Karpas-422 (cell line): ENCODE measurements around the gene SKIC2. TPM values are rescaled to one million over a fixed set of nuclear protein-coding genes. Genes with fewer than 3 reads are reported as not detected.
"Not testable (repeated sequence)": the region's sequence is repeated elsewhere in the genome, so short reads cannot be mapped to it uniquely, and the experiment has no call there.

Source experiments
- DNase-seq: peaks from one replicate; pipeline ENCODE4 v3.0.0-alpha.2; 2015
- H2AFZ ChIP-seq: fragments of 200-600 bp; sonication (generic); 2 replicates; pipeline ENCODE4 v1.6.1; 2014; ENCODE audit warnings: antibody characterized with exemption, low read length, mixed read lengths
- H3K27ac ChIP-seq: fragments of 200-600 bp; sonication (generic); 2 replicates; pipeline ENCODE4 v1.5.1; 2014; ENCODE audit warnings: mild to moderate bottlenecking, low read length, moderate library complexity
- H3K27me3 ChIP-seq: fragments of 200-600 bp; sonication (generic); 2 replicates; pipeline ENCODE4 v1.6.1; 2014; ENCODE audit warnings: low read length, mixed read lengths
- H3K36me3 ChIP-seq: fragments of 200-600 bp; sonication (generic); 2 replicates; pipeline ENCODE4 v1.6.1; 2014; ENCODE audit warnings: low read length, mixed read lengths; ENCODE audit not compliant: insufficient read depth
- H3K4me1 ChIP-seq: fragments of 200-600 bp; sonication (generic); 2 replicates; pipeline ENCODE4 v1.6.1; 2014; ENCODE audit warnings: mild to moderate bottlenecking, low read length, mixed read lengths
- H3K4me2 ChIP-seq: fragments of 200-600 bp; sonication (generic); 2 replicates; pipeline ENCODE4 v1.6.1; 2014; ENCODE audit warnings: low read length, low read depth, mild to moderate bottlenecking; ENCODE audit not compliant: poor library complexity, severe bottlenecking
- H3K4me3 ChIP-seq: fragments of 200-600 bp; sonication (generic); 2 replicates; pipeline ENCODE4 v1.5.1; 2014; ENCODE audit warnings: mild to moderate bottlenecking, antibody characterized with exemption, low read length, mixed read lengths
- H3K79me2 ChIP-seq: fragments of 200-600 bp; sonication (generic); 2 replicates; pipeline ENCODE4 v1.6.1; 2014; ENCODE audit warnings: mild to moderate bottlenecking, low read length, mixed read lengths
- H3K9ac ChIP-seq: fragments of 200-600 bp; sonication (generic); 2 replicates; pipeline ENCODE4 v1.6.0; 2014; ENCODE audit warnings: low read length
- H3K9me2 ChIP-seq: fragments of 200-600 bp; sonication (generic), shearing (Covaris generic); replicated peaks from 2 replicates; pipeline ENCODE4 v1.6.0; 2014; ENCODE audit warnings: mild to moderate bottlenecking, low read length, moderate library complexity; ENCODE audit not compliant: insufficient read depth
- H3K9me3 ChIP-seq: fragments of 300-700, 200-600 bp; sonication (generic); 2 replicates; pipeline ENCODE4 v1.6.1; 2014; ENCODE audit warnings: low read length, mixed read lengths
- H4K20me1 ChIP-seq: fragments of 200-600 bp; sonication (generic); 2 replicates; pipeline ENCODE4 v1.6.1; 2014; ENCODE audit warnings: mild to moderate bottlenecking, antibody characterized with exemption, low read length, low read depth; ENCODE audit not compliant: insufficient read depth
- total RNA-seq: library from RNA; depleted of rRNA; stranded (reverse); fragments of >200 nt; shearing (Covaris generic); gene quantifications from 2 replicates; pipeline ENCODE4 v1.2.3, GENCODE V29; 2014; ENCODE audit warnings: low replicate concordance

SKIC2 gene
- total RNA-seq, 1 experiment from 2014 or later = 43.7 TPM

- not testable (repeated sequence) for H3K9ac ChIP-seq, H3K27ac ChIP-seq, H3K9me3 ChIP-seq, DNase-seq, H3K27me3 ChIP-seq, H3K9me2 ChIP-seq, H3K4me2 ChIP-seq, H3K4me1 ChIP-seq, H3K4me3 ChIP-seq, H4K20me1 ChIP-seq, H3K79me2 ChIP-seq, H2AFZ ChIP-seq, H3K36me3 ChIP-seq
Measured at GRCh38 chr6:31994421-31994820, 35.4 kb downstream of the SKIC2 start.

GRCh38 chr6:31996385-31996784, 37.4 kb downstream of the SKIC2 start:
- not testable (repeated sequence) for H3K4me2 ChIP-seq, H2AFZ ChIP-seq, H3K79me2 ChIP-seq, H3K9me3 ChIP-seq, H3K36me3 ChIP-seq, H4K20me1 ChIP-seq, DNase-seq, H3K27me3 ChIP-seq, H3K4me1 ChIP-seq, H3K4me3 ChIP-seq, H3K27ac ChIP-seq, H3K9ac ChIP-seq, H3K9me2 ChIP-seq

GRCh38 chr6:32002546-32003268, 43.7 kb downstream of the SKIC2 start:
- H3K27me3 ChIP-seq, H3K4me3 ChIP-seq, H2AFZ ChIP-seq, DNase-seq, H3K4me1 ChIP-seq, H3K27ac ChIP-seq, H4K20me1 ChIP-seq, H3K9ac ChIP-seq, H3K79me2 ChIP-seq, H3K4me2 ChIP-seq, H3K9me2 ChIP-seq, H3K9me3 ChIP-seq, H3K36me3 ChIP-seq: not testable (repeated sequence)

- not testable (repeated sequence) for H3K4me3 ChIP-seq, H3K27me3 ChIP-seq, DNase-seq, H3K9ac ChIP-seq, H3K36me3 ChIP-seq, H3K4me2 ChIP-seq, H2AFZ ChIP-seq, H3K9me3 ChIP-seq, H3K4me1 ChIP-seq, H3K79me2 ChIP-seq, H3K9me2 ChIP-seq, H3K27ac ChIP-seq, H4K20me1 ChIP-seq
Measured at GRCh38 chr6:32003301-32003700, 44.3 kb downstream of the SKIC2 start.

- not testable (repeated sequence) for H3K9me3 ChIP-seq, DNase-seq, H3K79me2 ChIP-seq, H3K4me3 ChIP-seq, H3K9me2 ChIP-seq, H3K4me2 ChIP-seq, H3K36me3 ChIP-seq, H4K20me1 ChIP-seq, H3K4me1 ChIP-seq, H3K9ac ChIP-seq, H3K27me3 ChIP-seq, H2AFZ ChIP-seq, H3K27ac ChIP-seq
Measured at GRCh38 chr6:32004393-32004792, 45.4 kb downstream of the SKIC2 start.

GRCh38 chr6:32004864-32005537, 46.0 kb downstream of the SKIC2 start:
- H2AFZ ChIP-seq, H3K27ac ChIP-seq, H3K4me3 ChIP-seq, H3K4me2 ChIP-seq, H3K79me2 ChIP-seq, H4K20me1 ChIP-seq, H3K9ac ChIP-seq, H3K36me3 ChIP-seq, H3K27me3 ChIP-seq, H3K9me2 ChIP-seq, H3K9me3 ChIP-seq, H3K4me1 ChIP-seq: not testable (repeated sequence)
- DNase-seq = peak; percentile 36

- H3K4me1 ChIP-seq, H3K27me3 ChIP-seq: not testable (repeated sequence)
Measured at GRCh38 chr6:32005538-32005880, 46.5 kb downstream of the SKIC2 start.

GRCh38 chr6:32005991-32006529, 47.1 kb downstream of the SKIC2 start:
- not testable (repeated sequence) for H3K4me2 ChIP-seq, H4K20me1 ChIP-seq, DNase-seq

More at GRCh38 chr6:32005538-32005880, 46.5 kb downstream of the SKIC2 start:
- not testable (repeated sequence) for H3K9ac ChIP-seq, H4K20me1 ChIP-seq, H3K4me3 ChIP-seq, H3K36me3 ChIP-seq, H3K27ac ChIP-seq, H2AFZ ChIP-seq, H3K9me2 ChIP-seq, H3K4me2 ChIP-seq, H3K9me3 ChIP-seq, H3K79me2 ChIP-seq
- peak; percentile 41 for DNase-seq

More at GRCh38 chr6:32005991-32006529, 47.1 kb downstream of the SKIC2 start:
- H3K27me3 ChIP-seq, H3K79me2 ChIP-seq, H3K4me1 ChIP-seq, H3K4me3 ChIP-seq, H2AFZ ChIP-seq, H3K36me3 ChIP-seq, H3K9me3 ChIP-seq, H3K9ac ChIP-seq, H3K9me2 ChIP-seq, H3K27ac ChIP-seq: not testable (repeated sequence)
